Pancreas (tissue), 10 donors: ENCODE data around the gene SIN3B. TPM values are rescaled to one million over a fixed set of nuclear protein-coding genes. Genes with fewer than 3 reads are reported as not detected.
A peak's percentile ranks its signal among the peaks of the same experiment; 100 is the strongest.

Source experiments
- ATAC-seq, 4 donors: fragments of 200-7000 bp; cut with Tn5 transposase; one replicate each; pipeline versions ENCODE4 v1.8.0 to v1.9.1; 2020; ENCODE audit warnings: mild to moderate bottlenecking in 4 of 4, moderate library complexity in 4 of 4
- DNase-seq, 6 donors: peaks; one replicate each; pipeline ENCODE4 v3.0.0-alpha.2; 2020
- FAIRE-seq: peaks from 2 replicates; lab custom pipeline; 2012; peaks lifted over from hg19 to GRCh38; lab: Jason Lieb, UNC
- H3K27ac ChIP-seq, 4 donors: fragments of 200-600 bp; sonication (generic); 1 replicate in 3 of 4; 2 replicates in 1 of 4; pipeline versions ENCODE4 v1.5.0 to v1.8.0; 2020
- H3K27me3 ChIP-seq, 4 donors: fragments of 200-600 bp; one replicate each; pipeline ENCODE4 v1.8.0; 2021
- H3K36me3 ChIP-seq, 3 donors: fragments of 200-600 bp; sonication (generic) in 1 of 3; one replicate each; pipeline versions ENCODE4 v1.5.0 to v1.8.0; 2020 to 2021
- H3K4me1 ChIP-seq, 3 donors: fragments of 200-600 bp; one replicate each; pipeline ENCODE4 v1.8.0; 2021
- H3K4me3 ChIP-seq, 4 donors: fragments of 200-600 bp; sonication (generic) in 2 of 4; one replicate each; pipeline versions ENCODE4 v1.5.0 to v1.8.0; 2020 to 2021
- H3K9me3 ChIP-seq, 4 donors: fragments of 200-600 bp; one replicate each; pipeline ENCODE4 v1.8.0; 2021
- WGBS, 2 donors: extraction: QIAGEN DNeasy Blood & Tissue Kit; methylation state at CpG; one replicate each; pipeline ENCODE4 v1.1.7; 2013; 5-methylcytosine and 5-hydroxymethylcytosine counted together
- intact Hi-C, 3 donors: fragments of 100-400 bp; cut with DNase I; formaldehyde crosslinking; loops; one replicate each; pipeline versions ENCODE4 v1.11.1 to v1.14.2; 2022
- polyA plus RNA-seq, 2 donors: library from polyadenylated mRNA; stranded (reverse); fragments of 200-250 nt; gene quantifications; one replicate each; pipeline ENCODE4 v1.2.3, GENCODE V29; 2013
- total RNA-seq, 6 donors: library from RNA; stranded (reverse); fragmentation: NEBNext Ultra II Directional in 4 of 6; extraction: Animal tissue kit (Norgen Biotek cat#: 25700) in 4 of 6; gene quantifications; one replicate each; pipeline versions ENCODE4 v1.2.1 to v1.2.4, GENCODE V29; 2021 to 2023
- TF ChIP-seq, protein P1 (sequence below), 4 donors: fragments of 200-600 bp; sonication (generic) in 3 of 4; IDR thresholded peaks; one replicate each; pipeline versions ENCODE4 v1.5.0 to v1.8.0; 2021; ENCODE audit warnings: antibody characterized with exemption in 4 of 4
- donor health status: healthy with polysubstance abuse.
- donor health status: DM: no; HTN: no; CAD: no; lungs with moderate emphysema.
- donor health status: DM: no; HTN: no; CAD: no.
- donor health status: control.
- donor health status: control.
- donor health status: Bipolar disorder and iron deficiency.
- donor health status: DM: yes; HTN: yes; CAD: no.
- donor health status: DM: no; HTN: no; CAD: no.
- donor health status: DM: no; HTN: no; CAD: no.
- donor health status: DM: yes; HTN: yes; CAD: no.

Gene SIN3B
- total and polyA plus RNA-seq, 8 donors: 13.6 to 51.8 (median 20.1) TPM

GRCh38 chr19:16851031-16851712 lies 22.0 kb downstream of the SIN3B start:
- Histone ChIP-seq H3K27me3 (no peaks in the 10 kb centered on the region), H3K4me1 (no peaks in the 10 kb centered on the region), H3K9me3 (no peaks in the 10 kb centered on the region), H3K27ac (no peak overlapping the region), H3K36me3 (peaks cover 5 to 53% (median 26%) of the 10 kb centered on the region in 3 donors), H3K4me3 (no peak overlapping the region)
- DNase-seq: peak in 1 of 6 donors; percentile 65
- TF ChIP-seq, protein P1, sequence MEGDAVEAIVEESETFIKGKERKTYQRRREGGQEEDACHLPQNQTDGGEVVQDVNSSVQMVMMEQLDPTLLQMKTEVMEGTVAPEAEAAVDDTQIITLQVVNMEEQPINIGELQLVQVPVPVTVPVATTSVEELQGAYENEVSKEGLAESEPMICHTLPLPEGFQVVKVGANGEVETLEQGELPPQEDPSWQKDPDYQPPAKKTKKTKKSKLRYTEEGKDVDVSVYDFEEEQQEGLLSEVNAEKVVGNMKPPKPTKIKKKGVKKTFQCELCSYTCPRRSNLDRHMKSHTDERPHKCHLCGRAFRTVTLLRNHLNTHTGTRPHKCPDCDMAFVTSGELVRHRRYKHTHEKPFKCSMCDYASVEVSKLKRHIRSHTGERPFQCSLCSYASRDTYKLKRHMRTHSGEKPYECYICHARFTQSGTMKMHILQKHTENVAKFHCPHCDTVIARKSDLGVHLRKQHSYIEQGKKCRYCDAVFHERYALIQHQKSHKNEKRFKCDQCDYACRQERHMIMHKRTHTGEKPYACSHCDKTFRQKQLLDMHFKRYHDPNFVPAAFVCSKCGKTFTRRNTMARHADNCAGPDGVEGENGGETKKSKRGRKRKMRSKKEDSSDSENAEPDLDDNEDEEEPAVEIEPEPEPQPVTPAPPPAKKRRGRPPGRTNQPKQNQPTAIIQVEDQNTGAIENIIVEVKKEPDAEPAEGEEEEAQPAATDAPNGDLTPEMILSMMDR (IDR thresholded peaks at IDR 0.05): no peak
- intact Hi-C loops: no loop called here
- WGBS, 2 donors: 93 to 95% methylated on average over 33 of the region's 33 CpGs
- ATAC-seq: no peak
- no peak for FAIRE-seq

DNA sequence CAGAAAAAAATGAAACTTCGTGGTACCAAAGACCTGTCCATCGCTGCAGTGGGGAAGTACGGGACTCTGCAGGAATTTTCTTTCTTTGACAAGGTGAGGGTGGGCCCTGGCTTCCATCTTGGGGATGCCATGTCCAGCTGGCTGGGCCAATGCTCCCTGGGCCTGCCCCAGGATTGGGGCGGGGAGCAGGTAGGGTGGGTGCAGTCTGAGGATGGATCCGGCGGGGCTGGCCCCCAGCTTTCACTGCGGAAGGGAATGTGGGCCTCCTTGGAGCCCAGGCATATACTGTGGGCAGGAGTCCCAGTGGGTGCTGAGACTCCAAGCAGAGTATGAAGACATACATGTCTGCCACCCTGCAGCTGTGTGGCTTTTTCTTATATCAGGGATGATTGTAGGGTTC lies 23.9 kb downstream of the SIN3B start:
- FAIRE-seq (no peak), DNase-seq (no peak), ATAC-seq (no peak)
- TF ChIP-seq, protein P1 (IDR thresholded peaks at IDR 0.05): no peak
- Histone ChIP-seq H3K4me1 (no peaks in the 10 kb centered on the region), H3K27ac (no peak overlapping the region), H3K4me3 (no peak overlapping the region), H3K27me3 (no peaks in the 10 kb centered on the region), H3K9me3 (no peaks in the 10 kb centered on the region), H3K36me3 (peaks cover 5 to 44% (median 21%) of the 10 kb centered on the region in 3 donors)
- 93 to 97% methylated on average over 7 of the region's 7 CpGs for WGBS, 2 donors
- intact Hi-C loops: no loop called here

DNA sequence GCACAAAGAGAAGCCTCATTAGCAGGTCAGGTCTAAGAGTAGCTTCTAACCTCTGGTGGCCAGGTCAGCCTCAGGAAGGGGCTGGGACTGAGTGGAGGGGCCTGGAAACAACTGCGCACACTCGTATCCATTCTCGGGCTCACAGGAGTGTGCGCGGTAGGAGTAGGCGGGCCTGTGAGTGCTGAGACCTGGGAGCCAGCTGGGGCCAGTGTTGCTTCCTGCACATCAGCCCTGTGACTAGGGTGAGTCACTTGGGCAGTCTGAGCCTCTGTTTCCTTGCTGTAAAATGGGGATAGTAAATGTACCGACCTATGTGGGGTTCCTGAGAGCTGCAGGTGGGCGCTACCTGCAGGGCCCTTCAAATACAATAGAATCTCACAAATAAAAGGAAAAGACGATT lies 26.9 kb downstream of the SIN3B start:
- WGBS, 2 donors: 93 to 96% methylated on average over 9 of the region's 9 CpGs
- no peak for FAIRE-seq
- H3K4me3 ChIP-seq: no peak overlapping the region
- TF ChIP-seq, protein P1 (IDR thresholded peaks at IDR 0.05): no peak
- H3K27ac ChIP-seq: no peak overlapping the region
- H3K27me3 ChIP-seq: no peaks in the 10 kb centered on the region
- peaks cover 5 to 38% (median 12%) of the 10 kb centered on the region in 3 donors for H3K36me3 ChIP-seq
- intact Hi-C loops: no loop called here
- no peaks in the 10 kb centered on the region for H3K9me3 ChIP-seq
- H3K4me1 ChIP-seq: no peaks in the 10 kb centered on the region
- no peak for ATAC-seq
- DNase-seq: no peak

- H3K27ac ChIP-seq: no peak overlapping the region
- 92 to 94% methylated on average over 7 of the region's 7 CpGs for WGBS, 2 donors
- peaks cover 0 to 15% (median 0%) of the 10 kb centered on the region in 3 donors for H3K36me3 ChIP-seq
Observed at GRCh38 chr19:16859626-16860025, 30.4 kb downstream of the SIN3B start.

More at GRCh38 chr19:16859626-16860025, 30.4 kb downstream of the SIN3B start:
- FAIRE-seq (no peak), DNase-seq (no peak), ATAC-seq (no peak)
- H3K4me1 ChIP-seq: no peaks in the 10 kb centered on the region
- no peaks in the 10 kb centered on the region for H3K27me3 ChIP-seq
- no peak overlapping the region for H3K4me3 ChIP-seq
- TF ChIP-seq, protein P1 (IDR thresholded peaks at IDR 0.05): no peak
- no peaks in the 10 kb centered on the region for H3K9me3 ChIP-seq
- intact Hi-C loops: no loop called here
